Breast epithelium (tissue), 3 donors: ENCODE data around the gene TMEM178B.

Experiments used
- CTCF ChIP-seq, 3 donors: fragments of 450-650 bp; IDR thresholded peaks; one replicate each; pipeline ENCODE4 v1.5.1; 2016 to 2017; ENCODE audit warnings: antibody characterized with exemption in 3 of 3, mild to moderate bottlenecking in 3 of 3, moderate library complexity in 3 of 3
- POLR2A ChIP-seq: fragments of 450-650 bp; IDR thresholded peaks from one replicate; pipeline ENCODE4 v1.6.1; 2016; ENCODE audit warnings: antibody characterized with exemption, mild to moderate bottlenecking, moderate library complexity
- POLR2AphosphoS5 ChIP-seq, 3 donors: sonication (generic); formaldehyde crosslinking; IDR thresholded peaks; one replicate each; pipeline ENCODE4 v1.6.1; 2017; ENCODE audit warnings: antibody characterized with exemption in 3 of 3

DNA sequence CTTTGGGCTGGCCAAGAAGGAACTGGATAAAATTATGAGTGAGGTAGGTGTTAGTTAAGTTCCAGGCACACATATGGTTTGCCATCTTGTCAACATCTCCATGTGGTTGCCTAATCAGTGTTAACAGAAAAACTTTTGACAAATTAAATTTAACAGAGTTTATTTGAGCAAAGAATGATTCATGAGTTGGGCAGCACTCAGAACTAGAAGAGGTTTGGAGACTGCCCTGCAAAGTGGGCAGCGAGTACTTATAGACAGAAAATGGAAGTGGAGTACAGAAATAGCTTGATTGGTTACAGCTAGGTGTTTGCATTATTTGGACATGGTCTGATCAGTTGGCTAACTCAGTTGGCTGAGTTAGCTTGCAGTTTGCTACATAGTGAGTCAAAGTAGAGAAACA is 439.9 kb downstream of the TMEM178B start:
- TF ChIP-seq POLR2AphosphoS5 (IDR thresholded peaks at IDR 0.05) (no peak), POLR2A (no peak), CTCF (IDR thresholded peaks at IDR 0.05) (no peak)
